GM12874 (cell line): ENCODE data around the gene CACNG4.

Experiments
- CTCF ChIP-seq: IDR thresholded peaks from 2 replicates; pipeline ENCODE4 v1.5.1; 2011; ENCODE audit warnings: low read depth, mild to moderate bottlenecking, control low read depth, low read length, moderate library complexity; ENCODE audit not compliant: insufficient read depth

Gene CACNG4

GRCh38 chr17:66965801-66966262 is 1.3 kb downstream of the CACNG4 start:
- TF ChIP-seq CTCF = no peak

GRCh38 chr17:66966298-66966697 is 1.8 kb downstream of the CACNG4 start:
- no peak for TF ChIP-seq CTCF

DNA sequence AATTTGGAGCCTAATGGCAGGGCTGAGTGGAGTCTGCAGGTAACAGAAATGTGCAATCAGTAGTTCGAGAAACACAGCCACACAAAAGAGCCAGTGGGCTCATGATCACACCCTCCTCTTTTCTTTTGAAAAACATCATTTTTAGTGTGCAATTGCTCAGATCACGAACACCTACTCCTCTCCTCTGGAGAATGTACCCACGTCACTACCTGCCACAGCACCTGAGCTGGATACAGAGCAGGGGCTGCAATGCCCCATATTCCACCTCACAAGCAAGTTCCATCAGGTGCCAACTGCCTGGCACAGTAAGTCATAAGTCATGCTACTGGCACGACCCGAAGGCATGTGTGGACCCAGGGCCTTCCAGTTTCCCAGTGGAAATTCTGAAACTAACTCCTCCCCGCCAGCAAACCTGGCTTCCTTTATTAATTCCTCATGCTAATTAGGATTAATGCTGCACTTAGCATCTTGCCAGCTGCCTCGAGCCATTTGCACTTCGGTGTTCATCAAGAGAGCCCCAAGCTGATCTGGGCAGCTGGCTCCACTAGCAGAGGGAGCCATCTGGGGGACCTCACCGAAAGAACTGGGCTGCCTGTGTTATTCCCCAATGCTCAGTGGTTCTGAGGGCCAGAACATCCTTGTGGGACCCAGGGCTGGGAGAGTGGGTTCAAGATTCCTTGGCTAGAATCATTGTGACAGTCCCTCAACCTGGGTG is 2.4 kb downstream of the CACNG4 start:
- TF ChIP-seq CTCF = no peak

- TF ChIP-seq CTCF = no peak
These were observed 3.5 kb downstream of the CACNG4 start for GRCh38 chr17:66967837-66968543.

DNA sequence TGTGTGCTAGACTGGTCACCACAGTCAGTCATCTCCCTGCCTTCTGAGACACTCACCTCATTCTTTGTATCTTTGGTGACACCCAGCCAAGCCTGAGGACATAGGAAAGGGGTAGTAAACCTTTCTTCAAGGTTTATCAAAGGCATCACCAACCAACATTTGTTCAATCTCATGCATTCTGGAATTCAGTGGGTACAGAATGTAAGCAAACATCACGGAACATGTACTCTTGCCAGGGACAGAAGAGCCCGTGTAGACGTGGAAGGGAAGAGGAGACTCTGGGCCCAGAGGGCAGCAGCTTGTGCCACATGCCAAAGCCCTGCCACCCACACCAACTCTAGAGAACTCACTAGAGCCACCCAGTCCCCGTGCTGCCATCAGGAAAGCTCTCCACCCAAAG is 4.4 kb downstream of the CACNG4 start:
- TF ChIP-seq CTCF = no peak

GRCh38 chr17:66970140-66970539 is 5.6 kb downstream of the CACNG4 start:
- TF ChIP-seq CTCF = no peak

GRCh38 chr17:66970797-66971196 is 6.3 kb downstream of the CACNG4 start:
- TF ChIP-seq CTCF = no peak
